Measurements from ENCODE around the gene KRT4. TPM values are rescaled to one million over a fixed set of nuclear protein-coding genes. Genes with fewer than 3 reads are reported as not detected.

The KRT4 gene
- polyA plus RNA-seq, 2 of the 4 experiments (the other 2 are of a cell fraction) = 2.1 to 12.8 TPM

DNA sequence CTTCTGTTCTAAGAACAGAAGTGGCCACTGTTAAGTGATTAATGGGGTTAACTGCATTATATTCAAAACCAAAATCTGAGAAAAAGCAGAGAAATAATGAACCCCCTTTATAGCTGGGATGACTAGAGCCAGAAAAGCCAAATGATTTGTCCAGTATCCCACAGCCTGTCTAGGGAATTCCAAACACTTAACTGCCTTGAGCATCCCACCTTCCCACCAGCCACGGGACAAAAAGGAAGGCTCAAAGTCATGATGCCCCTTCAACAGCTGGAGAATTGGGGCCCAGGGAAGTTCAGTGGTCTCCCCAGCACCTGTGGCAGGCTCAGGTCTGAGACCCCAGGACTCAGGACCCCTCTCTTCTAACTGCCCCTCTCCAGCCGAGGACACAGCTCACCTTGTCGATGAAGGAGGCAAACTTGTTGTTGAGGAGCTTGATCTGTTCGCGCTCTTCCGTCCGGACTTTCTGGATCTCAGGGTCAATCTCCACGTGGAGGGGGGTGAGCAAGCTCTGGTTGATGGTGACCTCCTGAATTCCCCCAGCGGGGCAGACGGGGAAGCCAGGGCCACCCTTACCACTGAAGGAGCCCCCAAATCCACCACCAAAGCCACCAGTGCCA is 605 bp downstream of the KRT4 start (continued):
- TF ChIP-seq JUNB (IDR thresholded peaks at IDR 0.05) = no peak
- TF ChIP-seq RAD21 (conservative IDR thresholded peaks at IDR 0.05 in 1 of 2, IDR thresholded peaks at IDR 0.05 in 1 of 2) = no peak

GRCh38 chr12:52812749-52813148 is 1.2 kb downstream of the KRT4 start:
- FAIRE-seq = no peak
- DNase-seq (ENCODE audit: low read depth in 1 of 2, low spot score in 1 of 2) = no peak
- H3K4me3 ChIP-seq = no peak overlapping the region
- ATAC-seq = no peak
- ChIA-PET CTCF (interaction anchor here (0.9 to 2.0 kb wide), 5 partner anchors 10 to 67 kb away, joined by 3 to 9 read pairs (median 4); no protein-coding TSS in a partner anchor), POLR2A (no interaction called here)
- no peak overlapping the region for H3K4me2 ChIP-seq
- no peak overlapping the region for H3K27ac ChIP-seq
- 54% methylated on average over 3 of the region's 3 CpGs for WGBS (ENCODE audit: missing lambda C conversion rate)
- peaks cover 16% of the 10 kb centered on the region for H3K4me1 ChIP-seq
- TF ChIP-seq SMC3 (IDR thresholded peaks at IDR 0.05) (no peak), ZSCAN20 (CRISPR knock-in tag; IDR thresholded peaks at IDR 0.05) (no peak), FOSB (CRISPR knock-in tag; IDR thresholded peaks at IDR 0.05) (no peak), JUN (IDR thresholded peaks at IDR 0.05) (no peak), HOXB5 (CRISPR knock-in tag; IDR thresholded peaks at IDR 0.05) (no peak), CEBPB (IDR thresholded peaks at IDR 0.05) (no peak), EP300 (IDR thresholded peaks at IDR 0.05) (no peak), POLR2A (IDR thresholded peaks at IDR 0.05; ENCODE audit: low read length) (no peak), RFX5 (IDR thresholded peaks at IDR 0.05) (no peak)
- TF ChIP-seq, protein P1, sequence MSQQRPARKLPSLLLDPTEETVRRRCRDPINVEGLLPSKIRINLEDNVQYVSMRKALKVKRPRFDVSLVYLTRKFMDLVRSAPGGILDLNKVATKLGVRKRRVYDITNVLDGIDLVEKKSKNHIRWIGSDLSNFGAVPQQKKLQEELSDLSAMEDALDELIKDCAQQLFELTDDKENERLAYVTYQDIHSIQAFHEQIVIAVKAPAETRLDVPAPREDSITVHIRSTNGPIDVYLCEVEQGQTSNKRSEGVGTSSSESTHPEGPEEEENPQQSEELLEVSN (IDR thresholded peaks at IDR 0.05; ENCODE audit: borderline replicate concordance, low read depth) = no peak
- TF ChIP-seq, protein P2, sequence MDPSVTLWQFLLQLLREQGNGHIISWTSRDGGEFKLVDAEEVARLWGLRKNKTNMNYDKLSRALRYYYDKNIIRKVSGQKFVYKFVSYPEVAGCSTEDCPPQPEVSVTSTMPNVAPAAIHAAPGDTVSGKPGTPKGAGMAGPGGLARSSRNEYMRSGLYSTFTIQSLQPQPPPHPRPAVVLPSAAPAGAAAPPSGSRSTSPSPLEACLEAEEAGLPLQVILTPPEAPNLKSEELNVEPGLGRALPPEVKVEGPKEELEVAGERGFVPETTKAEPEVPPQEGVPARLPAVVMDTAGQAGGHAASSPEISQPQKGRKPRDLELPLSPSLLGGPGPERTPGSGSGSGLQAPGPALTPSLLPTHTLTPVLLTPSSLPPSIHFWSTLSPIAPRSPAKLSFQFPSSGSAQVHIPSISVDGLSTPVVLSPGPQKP (IDR thresholded peaks at IDR 0.05; ENCODE audit: low read depth, low read length) = no peak
- TF ChIP-seq, protein P3, sequence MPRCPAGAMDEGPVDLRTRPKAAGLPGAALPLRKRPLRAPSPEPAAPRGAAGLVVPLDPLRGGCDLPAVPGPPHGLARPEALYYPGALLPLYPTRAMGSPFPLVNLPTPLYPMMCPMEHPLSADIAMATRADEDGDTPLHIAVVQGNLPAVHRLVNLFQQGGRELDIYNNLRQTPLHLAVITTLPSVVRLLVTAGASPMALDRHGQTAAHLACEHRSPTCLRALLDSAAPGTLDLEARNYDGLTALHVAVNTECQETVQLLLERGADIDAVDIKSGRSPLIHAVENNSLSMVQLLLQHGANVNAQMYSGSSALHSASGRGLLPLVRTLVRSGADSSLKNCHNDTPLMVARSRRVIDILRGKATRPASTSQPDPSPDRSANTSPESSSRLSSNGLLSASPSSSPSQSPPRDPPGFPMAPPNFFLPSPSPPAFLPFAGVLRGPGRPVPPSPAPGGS (IDR thresholded peaks at IDR 0.05) = no peak
- TF ChIP-seq, protein P4, sequence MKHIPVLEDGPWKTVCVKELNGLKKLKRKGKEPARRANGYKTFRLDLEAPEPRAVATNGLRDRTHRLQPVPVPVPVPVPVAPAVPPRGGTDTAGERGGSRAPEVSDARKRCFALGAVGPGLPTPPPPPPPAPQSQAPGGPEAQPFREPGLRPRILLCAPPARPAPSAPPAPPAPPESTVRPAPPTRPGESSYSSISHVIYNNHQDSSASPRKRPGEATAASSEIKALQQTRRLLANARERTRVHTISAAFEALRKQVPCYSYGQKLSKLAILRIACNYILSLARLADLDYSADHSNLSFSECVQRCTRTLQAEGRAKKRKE (CRISPR knock-in tag; IDR thresholded peaks at IDR 0.05; ENCODE audit: low read depth) = no peak
- no peaks in the 10 kb centered on the region for H3K9me3 ChIP-seq

GRCh38 chr12:52812073-52812400 is 1.9 kb downstream of the KRT4 start:
- Histone ChIP-seq H3K27ac (no peak overlapping the region), H3K9me3 (no peaks in the 10 kb centered on the region), H3K4me3 (no peak overlapping the region), H3K4me1 (peaks cover 16% of the 10 kb centered on the region), H3K4me2 (no peak overlapping the region)
- ATAC-seq = no peak
- DNase-seq (ENCODE audit: low read depth in 1 of 2, low spot score in 1 of 2) = no peak
- no peak for FAIRE-seq
- TF ChIP-seq MAFK (IDR thresholded peaks at IDR 0.05; ENCODE audit: partially characterized antibody) (no peak), CBX8 (IDR thresholded peaks at IDR 0.05) (no peak), FOSL2 (IDR thresholded peaks at IDR 0.05) (no peak), FOSL2 (CRISPR knock-in tag; IDR thresholded peaks at IDR 0.05) (no peak), GATA3 (IDR thresholded peaks at IDR 0.05; ENCODE audit: borderline replicate concordance) (no peak), POLR2AphosphoS2 (conservative IDR thresholded peaks at IDR 0.05; ENCODE audit: low read length) (no peak), ZSCAN20 (CRISPR knock-in tag; IDR thresholded peaks at IDR 0.05) (no peak), POLR2A (IDR thresholded peaks at IDR 0.05; ENCODE audit: low read length) (no peak), EHMT2 (IDR thresholded peaks at IDR 0.05; ENCODE audit: low read depth) (no peak), TFCP2L1 (CRISPR knock-in tag; IDR thresholded peaks at IDR 0.05) (no peak)
- CTCF ChIA-PET = interaction anchor here (1.2 to 2.0 kb wide), 4 partner anchors 10 to 68 kb away, joined by 3 to 9 read pairs (median 4); no protein-coding TSS in a partner anchor
- 51% methylated on average over 4 of the region's 4 CpGs for WGBS (ENCODE audit: missing lambda C conversion rate)
- POLR2A ChIA-PET = no interaction called here

Data from A549 (cell line).